GM21786 (cell line): ENCODE results near the gene CXorf58.
A peak's percentile ranks its signal among the peaks of the same experiment; 100 is the strongest.
"Not testable (repeated sequence)": the region's sequence is repeated elsewhere in the genome, so short reads cannot be mapped to it uniquely, and the experiment has no call there.

Experiments used
- ATAC-seq: cut with Tn5 transposase; IDR thresholded peaks from one replicate; pipeline ENCODE4 v1.9.1; 2021; ENCODE audit not compliant: unreplicated experiment

CXorf58 gene

GRCh38 chrX:23952984-23953907, 45.4 kb downstream of the CXorf58 start:
- peak; percentile 94 for ATAC-seq

- no peak for ATAC-seq
These were observed 46.1 kb downstream of the CXorf58 start for GRCh38 chrX:23953908-23954269.

- no peak for ATAC-seq
These were observed 46.6 kb downstream of the CXorf58 start for GRCh38 chrX:23954396-23954795.

GRCh38 chrX:23959781-23960180, 52.0 kb downstream of the CXorf58 start:
- no peak for ATAC-seq

- ATAC-seq: no peak
These were observed 56.4 kb downstream of the CXorf58 start for GRCh38 chrX:23964191-23964590.

- ATAC-seq: not testable (repeated sequence)
These were observed 57.8 kb downstream of the CXorf58 start for GRCh38 chrX:23965630-23966029.

- ATAC-seq: no peak
These were observed 70.7 kb downstream of the CXorf58 start for GRCh38 chrX:23978491-23978890.

GRCh38 chrX:23980011-23980441, 72.2 kb downstream of the CXorf58 start:
- ATAC-seq: no peak

- ATAC-seq: no peak
These were observed 73.4 kb downstream of the CXorf58 start for GRCh38 chrX:23981222-23981621.

- no peak for ATAC-seq
These were observed 73.9 kb downstream of the CXorf58 start for GRCh38 chrX:23981711-23982110.

GRCh38 chrX:23982891-23983290, 75.1 kb downstream of the CXorf58 start:
- no peak for ATAC-seq
